Measurements from ENCODE around the gene RUNX1. TPM values are rescaled to one million over a fixed set of nuclear protein-coding genes. Genes with fewer than 3 reads are reported as not detected.

Gene RUNX1
- total and polyA plus RNA-seq, 8 donors: 7.5 to 89.6 (median 10.8) TPM

GRCh38 chr21:35006771-35007170 is 42.3 kb downstream of the RUNX1 start:
- DNase-seq: no peak
- intact Hi-C loops (cut with DNase I): no loop called here
- Histone ChIP-seq H3K27me3 (no peaks in the 10 kb centered on the region), H3K27ac (no peak overlapping the region), H3K36me3 (no peaks in the 10 kb centered on the region), H3K4me3 (no peak overlapping the region), H3K9me3 (no peaks in the 10 kb centered on the region), H3K4me1 (peaks cover 0 to 13% of the 10 kb centered on the region in 2 donors)
- no peak for TF ChIP-seq CTCF (IDR thresholded peaks at IDR 0.05)
- no peak for ATAC-seq

GRCh38 chr21:35006248-35006647 is 42.9 kb downstream of the RUNX1 start:
- intact Hi-C loops (cut with DNase I): no loop called here

GRCh38 chr21:35005560-35006224 is 43.4 kb downstream of the RUNX1 start:
- peaks cover 0 to 15% of the 10 kb centered on the region in 2 donors for H3K4me1 ChIP-seq
- no peaks in the 10 kb centered on the region for H3K27me3 ChIP-seq
- intact Hi-C loops (cut with DNase I): no loop called here
- no peak overlapping the region for H3K27ac ChIP-seq
- DNase-seq: no peak
- no peak overlapping the region for H3K4me3 ChIP-seq
- ATAC-seq: no peak
- no peaks in the 10 kb centered on the region for H3K9me3 ChIP-seq
- no peak for TF ChIP-seq CTCF (IDR thresholded peaks at IDR 0.05)
- no peaks in the 10 kb centered on the region for H3K36me3 ChIP-seq

More at GRCh38 chr21:35006248-35006647, 42.9 kb downstream of the RUNX1 start:
- no peak overlapping the region for H3K4me3 ChIP-seq
- H3K4me1 ChIP-seq: peaks cover 0 to 13% of the 10 kb centered on the region in 2 donors
- no peaks in the 10 kb centered on the region for H3K9me3 ChIP-seq
- DNase-seq (no peak), ATAC-seq (no peak)
- H3K36me3 ChIP-seq: no peaks in the 10 kb centered on the region
- H3K27ac ChIP-seq: no peak overlapping the region
- no peaks in the 10 kb centered on the region for H3K27me3 ChIP-seq
- no peak for TF ChIP-seq CTCF (IDR thresholded peaks at IDR 0.05)

- DNase-seq: no peak
- intact Hi-C loops (cut with DNase I): no loop called here
- H3K4me1 ChIP-seq: peaks cover 0 to 18% of the 10 kb centered on the region in 2 donors
- no peaks in the 10 kb centered on the region for H3K27me3 ChIP-seq
- no peaks in the 10 kb centered on the region for H3K9me3 ChIP-seq
- H3K27ac ChIP-seq: no peak overlapping the region
- no peaks in the 10 kb centered on the region for H3K36me3 ChIP-seq
- no peak for TF ChIP-seq CTCF (IDR thresholded peaks at IDR 0.05)
- no peak overlapping the region for H3K4me3 ChIP-seq
- ATAC-seq: no peak
Observed at GRCh38 chr21:35005077-35005476, 44.0 kb downstream of the RUNX1 start.

GRCh38 chr21:35004314-35004713 is 44.8 kb downstream of the RUNX1 start:
- TF ChIP-seq CTCF (IDR thresholded peaks at IDR 0.05): no peak
- no peak for ATAC-seq

More at GRCh38 chr21:35004314-35004713, 44.8 kb downstream of the RUNX1 start:
- H3K9me3 ChIP-seq: no peaks in the 10 kb centered on the region
- H3K4me3 ChIP-seq: no peak overlapping the region
- peaks cover 0 to 25% of the 10 kb centered on the region in 2 donors for H3K4me1 ChIP-seq
- no peak for DNase-seq
- H3K36me3 ChIP-seq: no peaks in the 10 kb centered on the region
- no peak overlapping the region for H3K27ac ChIP-seq
- intact Hi-C loops (cut with DNase I): no loop called here
- H3K27me3 ChIP-seq: no peaks in the 10 kb centered on the region
